WI38 (cell line): Measurements from ENCODE around the gene SH3GLB1.

Source experiments
- H3K4me3 ChIP-seq: 2 replicates; pipeline ENCODE4 v1.5.1; 2011; ENCODE audit warnings: low read depth, mild to moderate bottlenecking, control low read depth, low read length
- CTCF ChIP-seq: IDR thresholded peaks from 2 replicates; pipeline ENCODE4 v1.5.1; 2012; ENCODE audit warnings: low read depth, mild to moderate bottlenecking, control low read depth, low read length

Gene SH3GLB1

GRCh38 chr1:86774305-86775295 is 70.2 kb downstream of the SH3GLB1 start:
- H3K4me3 ChIP-seq: peak overlapping the region; percentile 44
- no peak for TF ChIP-seq CTCF

- TF ChIP-seq CTCF: no peak
- no peak overlapping the region for H3K4me3 ChIP-seq
Observed at GRCh38 chr1:86775395-86775794, 71.0 kb downstream of the SH3GLB1 start.

GRCh38 chr1:86776108-86776507 is 71.7 kb downstream of the SH3GLB1 start:
- no peak overlapping the region for H3K4me3 ChIP-seq
- no peak for TF ChIP-seq CTCF

- no peak for TF ChIP-seq CTCF
- no peak overlapping the region for H3K4me3 ChIP-seq
Observed at GRCh38 chr1:86778569-86779239, 74.3 kb downstream of the SH3GLB1 start.

- TF ChIP-seq CTCF: no peak
- H3K4me3 ChIP-seq: no peak overlapping the region
Observed at GRCh38 chr1:86779308-86780191, 75.2 kb downstream of the SH3GLB1 start.

- no peak for TF ChIP-seq CTCF
Observed at GRCh38 chr1:86782482-86782881, 78.1 kb downstream of the SH3GLB1 start.

More at GRCh38 chr1:86782482-86782881, 78.1 kb downstream of the SH3GLB1 start:
- H3K4me3 ChIP-seq: no peak overlapping the region
